Nephron (organoid): Measurements from ENCODE around the gene RAPGEF4.
"Not testable (repeated sequence)": the region's sequence is repeated elsewhere in the genome, so short reads cannot be mapped to it uniquely, and the experiment has no call there.

Experiments
- H3K27ac Mint-ChIP-seq, 3 experiments: 2 replicates each; pipeline ENCODE4 v1.8.0; 2020; ENCODE audit warnings: mixed read lengths in 3 of 3, mild to moderate bottlenecking in 2 of 3, moderate library complexity in 1 of 3
- H3K27me3 Mint-ChIP-seq: 2 replicates; pipeline ENCODE4 v1.8.0; 2021; ENCODE audit warnings: low read depth, mild to moderate bottlenecking, moderate library complexity, mixed read lengths
- H3K36me3 Mint-ChIP-seq: 2 replicates; pipeline ENCODE4 v1.8.0; 2020; ENCODE audit warnings: low read depth, mixed read lengths
- H3K4me1 Mint-ChIP-seq: 2 replicates; pipeline ENCODE4 v1.8.0; 2020; ENCODE audit warnings: mixed read lengths
- H3K4me3 Mint-ChIP-seq, 3 experiments: 2 replicates each; pipeline ENCODE4 v1.8.0; 2020; ENCODE audit warnings: mild to moderate bottlenecking in 3 of 3, mixed read lengths in 3 of 3, moderate library complexity in 2 of 3
- H3K9me3 Mint-ChIP-seq: 2 replicates; pipeline ENCODE4 v1.8.0; 2020; ENCODE audit warnings: mixed read lengths
- TF ChIP-seq, protein P1 (sequence below), 3 experiments: fragments of 200-600 bp; sonication (generic); IDR thresholded peaks; one replicate each; pipeline ENCODE4 v1.5.0; 2021; ENCODE audit warnings: antibody characterized with exemption in 3 of 3; ENCODE audit not compliant: unreplicated experiment in 3 of 3

RAPGEF4 gene

DNA sequence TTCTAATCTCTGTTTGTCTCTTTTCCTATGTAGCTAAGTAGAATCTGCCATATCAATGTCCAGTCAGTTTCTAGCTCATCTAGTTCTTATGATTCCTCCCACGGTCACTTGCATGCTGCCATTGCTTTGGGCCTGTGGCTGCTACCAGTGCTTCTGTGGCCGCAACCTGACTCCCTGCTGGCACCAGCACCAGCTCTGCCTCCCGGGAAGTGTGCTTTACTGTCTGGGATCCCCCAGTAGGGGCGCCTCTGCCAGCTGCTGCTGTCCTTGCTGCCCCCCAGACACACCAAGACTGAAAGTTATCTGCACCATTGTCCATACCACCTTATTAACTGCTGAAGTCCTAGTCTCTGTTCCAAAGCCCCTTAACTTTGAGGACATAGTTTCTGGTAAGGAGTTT is 56.3 kb downstream of the RAPGEF4 start:
- Mint-ChIP-seq H3K27ac (no peak overlapping the region), H3K4me1 (no peaks in the 10 kb centered on the region), H3K9me3 (no peaks in the 10 kb centered on the region), H3K36me3 (no peaks in the 10 kb centered on the region), H3K4me3 (no peak overlapping the region), H3K27me3 (no peaks in the 10 kb centered on the region)
- TF ChIP-seq, protein P1, sequence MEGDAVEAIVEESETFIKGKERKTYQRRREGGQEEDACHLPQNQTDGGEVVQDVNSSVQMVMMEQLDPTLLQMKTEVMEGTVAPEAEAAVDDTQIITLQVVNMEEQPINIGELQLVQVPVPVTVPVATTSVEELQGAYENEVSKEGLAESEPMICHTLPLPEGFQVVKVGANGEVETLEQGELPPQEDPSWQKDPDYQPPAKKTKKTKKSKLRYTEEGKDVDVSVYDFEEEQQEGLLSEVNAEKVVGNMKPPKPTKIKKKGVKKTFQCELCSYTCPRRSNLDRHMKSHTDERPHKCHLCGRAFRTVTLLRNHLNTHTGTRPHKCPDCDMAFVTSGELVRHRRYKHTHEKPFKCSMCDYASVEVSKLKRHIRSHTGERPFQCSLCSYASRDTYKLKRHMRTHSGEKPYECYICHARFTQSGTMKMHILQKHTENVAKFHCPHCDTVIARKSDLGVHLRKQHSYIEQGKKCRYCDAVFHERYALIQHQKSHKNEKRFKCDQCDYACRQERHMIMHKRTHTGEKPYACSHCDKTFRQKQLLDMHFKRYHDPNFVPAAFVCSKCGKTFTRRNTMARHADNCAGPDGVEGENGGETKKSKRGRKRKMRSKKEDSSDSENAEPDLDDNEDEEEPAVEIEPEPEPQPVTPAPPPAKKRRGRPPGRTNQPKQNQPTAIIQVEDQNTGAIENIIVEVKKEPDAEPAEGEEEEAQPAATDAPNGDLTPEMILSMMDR (IDR thresholded peaks at IDR 0.05; ENCODE audit: unreplicated experiment in 3 of 3), result no peak

DNA sequence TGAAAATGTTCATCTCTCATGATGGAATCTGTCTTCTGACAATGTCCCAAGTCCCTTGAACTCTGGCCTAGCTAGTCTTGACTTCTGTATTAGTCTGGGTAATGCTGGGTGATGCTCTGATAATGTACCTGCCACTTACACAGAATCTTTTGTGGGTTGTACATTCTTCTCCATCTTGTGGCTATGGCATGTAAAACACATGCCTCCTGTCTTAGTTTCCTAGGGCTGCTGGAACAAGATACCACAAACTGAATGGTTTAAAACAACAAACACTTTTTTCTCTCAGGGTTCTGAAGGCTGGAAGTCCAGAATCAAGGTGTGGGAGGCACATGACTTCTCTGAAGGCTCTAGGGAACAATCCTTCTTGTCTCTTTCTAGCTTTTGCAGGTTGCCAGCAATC is 57.1 kb downstream of the RAPGEF4 start:
- TF ChIP-seq, protein P1 (IDR thresholded peaks at IDR 0.05; ENCODE audit: unreplicated experiment in 3 of 3), result no peak
- no peaks in the 10 kb centered on the region for H3K4me1 Mint-ChIP-seq
- no peak overlapping the region for H3K4me3 Mint-ChIP-seq
- H3K27ac Mint-ChIP-seq, result no peak overlapping the region
- no peaks in the 10 kb centered on the region for H3K36me3 Mint-ChIP-seq
- H3K9me3 Mint-ChIP-seq, result no peaks in the 10 kb centered on the region
- H3K27me3 Mint-ChIP-seq, result no peaks in the 10 kb centered on the region

DNA sequence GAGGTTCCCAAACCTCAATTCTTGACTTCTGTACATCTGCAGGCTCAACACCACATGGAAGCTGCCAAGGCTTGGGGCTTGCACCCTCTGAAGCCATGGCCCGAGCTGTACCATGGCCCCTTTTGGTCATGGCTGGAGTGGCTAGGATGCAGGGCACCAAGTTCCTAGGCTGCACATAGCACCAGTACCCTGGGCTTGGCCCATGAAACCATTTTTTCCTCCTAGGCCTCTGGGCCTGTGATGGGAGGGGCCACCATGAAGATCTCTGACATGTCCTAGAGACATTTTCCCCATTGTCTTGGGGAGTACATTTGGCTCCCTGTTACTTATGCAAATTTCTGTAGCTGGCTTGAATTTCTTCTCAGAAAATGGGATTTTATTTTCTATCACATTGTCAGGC is 67.7 kb downstream of the RAPGEF4 start:
- H3K4me1 Mint-ChIP-seq, H3K4me3 Mint-ChIP-seq, H3K27me3 Mint-ChIP-seq, H3K27ac Mint-ChIP-seq: not testable (repeated sequence)
- Mint-ChIP-seq H3K9me3 (peaks cover 37% of the 10 kb centered on the region), H3K36me3 (peaks cover 30% of the 10 kb centered on the region)

DNA sequence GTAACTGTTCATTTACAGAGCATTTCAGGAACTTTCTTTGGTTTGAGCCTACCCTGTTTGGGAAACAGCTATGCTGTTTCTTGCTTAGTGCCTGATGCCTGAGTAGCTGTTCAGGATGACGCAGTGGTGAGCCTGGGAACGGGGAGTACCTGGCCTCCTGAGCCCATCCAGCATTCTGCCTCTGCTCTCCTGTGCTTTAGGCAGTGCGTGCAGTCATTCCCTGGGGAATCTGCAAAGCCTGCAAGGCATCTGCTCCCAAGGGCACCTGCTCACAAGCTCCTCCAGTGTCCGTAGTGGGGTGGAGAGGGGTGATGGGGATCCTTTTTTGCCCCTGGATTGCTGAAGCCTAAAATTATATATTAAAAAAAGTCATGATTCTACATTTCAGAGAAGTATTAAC is 68.8 kb downstream of the RAPGEF4 start:
- Mint-ChIP-seq H3K9me3 (peaks cover 37% of the 10 kb centered on the region), H3K4me3 (no peak overlapping the region), H3K4me1 (peaks cover 8% of the 10 kb centered on the region), H3K36me3 (peaks cover 30% of the 10 kb centered on the region), H3K27ac (no peak overlapping the region), H3K27me3 (peaks cover 8% of the 10 kb centered on the region)
- TF ChIP-seq, protein P1 (IDR thresholded peaks at IDR 0.05; ENCODE audit: unreplicated experiment in 3 of 3), result no peak

DNA sequence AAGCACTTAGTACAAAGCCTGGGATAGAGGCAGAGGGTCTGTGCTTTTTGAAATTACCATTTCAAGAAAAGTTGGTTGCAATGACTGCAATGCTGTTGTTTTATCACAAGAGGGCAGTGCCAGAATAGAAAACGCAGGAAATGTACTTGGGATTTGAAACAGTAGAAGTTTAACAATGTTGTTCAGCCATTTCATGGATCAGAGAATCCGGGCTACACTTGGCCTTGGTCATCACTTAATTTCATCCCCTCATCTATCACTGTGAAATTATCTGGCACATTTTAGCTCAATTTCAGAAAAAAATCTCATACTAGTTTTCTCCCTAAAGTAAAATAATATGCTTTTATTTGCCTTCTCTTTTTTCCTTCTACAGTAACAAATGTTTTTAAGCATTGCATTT is 70.8 kb downstream of the RAPGEF4 start:
- Mint-ChIP-seq H3K4me3 (no peak overlapping the region), H3K36me3 (peaks cover 25% of the 10 kb centered on the region), H3K4me1 (peaks cover 8% of the 10 kb centered on the region), H3K27me3 (peaks cover 5% of the 10 kb centered on the region), H3K9me3 (peaks cover 24% of the 10 kb centered on the region), H3K27ac (no peak overlapping the region)
- TF ChIP-seq, protein P1 (IDR thresholded peaks at IDR 0.05; ENCODE audit: unreplicated experiment in 3 of 3), result peak; percentile 92 to 95 (median 95)

DNA sequence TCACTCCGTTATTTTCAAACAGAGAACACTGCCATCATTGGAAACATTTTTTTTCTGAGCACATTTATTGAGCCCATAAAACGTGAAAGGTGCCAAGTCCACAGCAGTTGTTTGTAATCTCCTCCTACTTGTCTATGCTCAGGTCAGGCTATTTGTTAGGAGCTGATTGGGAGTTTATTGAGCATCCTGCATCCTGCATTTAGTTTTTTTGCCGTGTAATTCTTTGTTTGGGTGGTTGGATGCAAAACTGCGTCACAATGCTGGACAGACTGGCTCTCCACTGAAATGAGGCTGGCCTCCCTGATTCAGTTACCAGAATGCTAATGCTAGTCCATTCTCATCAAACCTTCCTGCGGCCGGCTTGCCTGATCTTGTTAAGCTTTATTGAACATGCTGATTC is 71.4 kb downstream of the RAPGEF4 start:
- TF ChIP-seq, protein P1 (IDR thresholded peaks at IDR 0.05; ENCODE audit: unreplicated experiment in 3 of 3), result no peak
- peaks cover 20% of the 10 kb centered on the region for H3K9me3 Mint-ChIP-seq
- H3K4me3 Mint-ChIP-seq, result no peak overlapping the region
- H3K36me3 Mint-ChIP-seq, result peaks cover 22% of the 10 kb centered on the region
- no peak overlapping the region for H3K27ac Mint-ChIP-seq
- peaks cover 8% of the 10 kb centered on the region for H3K4me1 Mint-ChIP-seq
- H3K27me3 Mint-ChIP-seq, result peaks cover 5% of the 10 kb centered on the region
